ENCODE data around the gene DPM1. TPM values are rescaled to one million over a fixed set of nuclear protein-coding genes. Genes with fewer than 3 reads are reported as not detected.

The DPM1 gene
- total RNA-seq, 1 donor from 2014 or later, result 31.9 TPM

- H3K27me3 Mint-ChIP-seq (ENCODE audit: unreplicated experiment), result peaks cover 8% of the 10 kb centered on the region
- H3K27ac Mint-ChIP-seq (ENCODE audit: unreplicated experiment), result no peak overlapping the region
- TF ChIP-seq CTCF (IDR thresholded peaks at IDR 0.05; ENCODE audit: partially characterized antibody, unreplicated experiment), result no peak
Observed at GRCh38 chr20:51002633-51003032, 44.3 kb upstream of the DPM1 start.

GRCh38 chr20:51001430-51002265 lies 43.3 kb upstream of the DPM1 start:
- no peak overlapping the region for H3K4me3 Mint-ChIP-seq (ENCODE audit: unreplicated experiment)
- peaks cover 4% of the 10 kb centered on the region for H3K9me3 Mint-ChIP-seq (ENCODE audit: unreplicated experiment)
- no peak for DNase-seq
- no peak overlapping the region for H3K27ac Mint-ChIP-seq (ENCODE audit: unreplicated experiment)
- H3K27me3 Mint-ChIP-seq (ENCODE audit: unreplicated experiment), result peaks cover 8% of the 10 kb centered on the region
- no peaks in the 10 kb centered on the region for H3K4me1 Mint-ChIP-seq (ENCODE audit: low read depth, unreplicated experiment)
- no peaks in the 10 kb centered on the region for H3K36me3 Mint-ChIP-seq (ENCODE audit: unreplicated experiment)
- TF ChIP-seq CTCF (IDR thresholded peaks at IDR 0.05; ENCODE audit: partially characterized antibody, unreplicated experiment), result no peak

More at GRCh38 chr20:51002633-51003032, 44.3 kb upstream of the DPM1 start:
- Mint-ChIP-seq H3K4me1 (ENCODE audit: low read depth, unreplicated experiment) (no peaks in the 10 kb centered on the region), H3K9me3 (ENCODE audit: unreplicated experiment) (peaks cover 4% of the 10 kb centered on the region), H3K36me3 (ENCODE audit: unreplicated experiment) (no peaks in the 10 kb centered on the region), H3K4me3 (ENCODE audit: unreplicated experiment) (no peak overlapping the region)
- no peak for DNase-seq

DNA sequence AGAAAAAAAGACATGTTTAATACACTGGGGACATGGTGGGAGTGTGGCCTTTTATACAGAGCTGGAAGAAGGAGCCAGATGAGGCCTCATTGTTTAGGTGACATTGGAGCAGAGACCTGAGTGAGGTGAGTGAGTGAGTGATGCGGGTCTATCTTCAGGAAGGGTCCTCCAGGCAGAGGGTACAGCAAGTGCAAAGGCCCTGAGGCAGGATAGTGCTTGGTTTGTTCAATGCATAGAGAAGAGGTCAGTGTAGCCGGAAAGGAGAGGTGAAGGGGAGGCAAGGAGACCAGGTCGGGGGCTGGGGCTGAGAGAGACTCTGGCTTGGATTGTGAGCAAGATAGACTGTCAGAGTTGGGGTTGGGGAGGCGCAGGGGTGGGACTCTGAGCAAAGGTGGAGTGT lies 41.0 kb upstream of the DPM1 start:
- Mint-ChIP-seq H3K27me3 (ENCODE audit: unreplicated experiment) (peaks cover 5% of the 10 kb centered on the region), H3K36me3 (ENCODE audit: unreplicated experiment) (no peaks in the 10 kb centered on the region), H3K27ac (ENCODE audit: unreplicated experiment) (no peak overlapping the region), H3K4me1 (ENCODE audit: low read depth, unreplicated experiment) (no peaks in the 10 kb centered on the region), H3K4me3 (ENCODE audit: unreplicated experiment) (no peak overlapping the region), H3K9me3 (ENCODE audit: unreplicated experiment) (peaks cover 3% of the 10 kb centered on the region)
- DNase-seq, result no peak
- no peak for TF ChIP-seq CTCF (IDR thresholded peaks at IDR 0.05; ENCODE audit: partially characterized antibody, unreplicated experiment)

- DNase-seq, result no peak
- Mint-ChIP-seq H3K36me3 (ENCODE audit: unreplicated experiment) (no peaks in the 10 kb centered on the region), H3K27ac (ENCODE audit: unreplicated experiment) (no peak overlapping the region), H3K9me3 (ENCODE audit: unreplicated experiment) (peaks cover 3% of the 10 kb centered on the region), H3K4me3 (ENCODE audit: unreplicated experiment) (no peak overlapping the region), H3K27me3 (ENCODE audit: unreplicated experiment) (peaks cover 5% of the 10 kb centered on the region), H3K4me1 (ENCODE audit: low read depth, unreplicated experiment) (no peaks in the 10 kb centered on the region)
- no peak for TF ChIP-seq CTCF (IDR thresholded peaks at IDR 0.05; ENCODE audit: partially characterized antibody, unreplicated experiment)
Observed at GRCh38 chr20:50996901-50997865, 38.9 kb upstream of the DPM1 start.

Measured in glutamatergic neuron (in vitro differentiated cells).